ENCODE results near the gene DAPK2.

Gene DAPK2

DNA sequence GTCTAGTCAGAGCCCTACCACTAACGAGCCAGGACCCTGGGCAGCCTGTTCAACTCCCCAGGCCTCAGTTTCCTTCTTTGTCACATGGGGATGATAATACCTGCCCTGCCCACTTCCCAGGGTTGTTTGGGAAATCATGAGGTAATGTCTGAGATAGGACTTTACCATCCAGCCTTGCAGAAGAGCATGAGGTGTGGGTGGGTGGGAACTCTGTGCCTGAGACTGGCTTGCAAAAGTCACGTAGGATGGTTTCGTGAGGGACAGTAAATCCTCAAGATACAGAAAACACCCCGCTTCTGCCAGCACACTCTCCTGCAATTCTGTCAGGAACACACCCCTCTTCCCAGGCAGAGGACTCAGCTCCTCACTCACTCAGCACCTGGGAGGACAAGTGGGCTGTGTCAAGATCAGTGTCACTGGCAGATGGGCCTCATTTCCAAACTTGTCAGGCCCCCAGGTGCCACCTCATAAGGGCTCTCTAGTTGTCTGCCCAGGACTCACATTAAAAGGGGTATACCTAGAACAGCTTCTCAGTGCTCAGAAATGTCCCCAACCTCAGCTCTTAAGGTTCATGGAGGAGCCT lies 58.4 kb downstream of the DAPK2 start:
- Histone ChIP-seq H3K27me3 (ENCODE audit: control insufficient read depth in 2 of 2, insufficient read depth in 2 of 2, low read length in 2 of 2) (no peaks in the 10 kb centered on the region), H3K36me3 (ENCODE audit: control insufficient read depth in 2 of 2, insufficient read depth in 2 of 2, low read length in 2 of 2) (peaks cover 0 to 6% of the 10 kb centered on the region in 2 donors), H3K4me3 (ENCODE audit: low read length in 2 of 2) (no peak overlapping the region), H3K9me3 (ENCODE audit: control insufficient read depth in 2 of 2, low read length in 2 of 2) (no peaks in the 10 kb centered on the region), H3K27ac (ENCODE audit: low read depth in 2 of 2, low read length in 2 of 2) (peak overlapping the region in 1 of 2 donors; percentile 5), H3K4me1 (ENCODE audit: control insufficient read depth in 2 of 2, insufficient read depth in 2 of 2, low read length in 2 of 2) (peaks cover 13 to 14% of the 10 kb centered on the region in 2 donors), H3K9ac (ENCODE audit: low read depth in 1 of 2, low read length in 2 of 2) (no peak overlapping the region)

DNA sequence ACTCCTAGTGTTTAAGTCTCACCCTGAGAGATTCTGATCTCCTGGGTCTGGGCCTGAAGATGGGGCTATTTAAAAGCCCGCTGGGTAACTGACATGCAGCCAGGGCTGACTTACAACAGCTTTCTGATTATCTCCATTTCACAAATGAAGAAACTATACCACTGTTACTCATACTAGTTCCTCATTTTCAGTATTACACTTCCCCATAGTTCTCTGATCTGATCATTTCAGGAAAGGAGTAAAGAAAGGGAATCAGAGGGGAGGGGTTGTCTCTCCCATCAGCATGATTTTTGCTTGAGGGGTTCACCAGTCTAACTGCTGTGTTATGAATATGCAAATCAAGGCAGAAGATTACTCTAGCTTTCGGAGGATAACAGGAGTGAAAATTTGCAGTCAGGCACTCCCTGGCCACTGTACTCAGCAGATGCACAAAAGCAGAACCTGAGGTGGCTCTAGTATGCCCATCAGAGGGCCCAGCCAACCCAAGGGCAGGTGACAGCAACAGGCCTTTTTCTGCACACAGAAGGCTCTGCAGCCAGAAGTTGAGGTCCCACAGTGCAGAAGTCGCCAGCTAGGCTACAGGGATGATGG lies 59.4 kb downstream of the DAPK2 start:
- H3K27ac ChIP-seq (ENCODE audit: low read depth in 2 of 2, low read length in 2 of 2), result peak overlapping the region; percentile 17 to 64
- no peak overlapping the region for H3K9ac ChIP-seq (ENCODE audit: low read depth in 1 of 2, low read length in 2 of 2)
- H3K27me3 ChIP-seq (ENCODE audit: control insufficient read depth in 2 of 2, insufficient read depth in 2 of 2, low read length in 2 of 2), result no peaks in the 10 kb centered on the region
- H3K9me3 ChIP-seq (ENCODE audit: control insufficient read depth in 2 of 2, low read length in 2 of 2), result no peaks in the 10 kb centered on the region
- no peak overlapping the region for H3K4me3 ChIP-seq (ENCODE audit: low read length in 2 of 2)
- H3K36me3 ChIP-seq (ENCODE audit: control insufficient read depth in 2 of 2, insufficient read depth in 2 of 2, low read length in 2 of 2), result peaks cover under 1 to 6% of the 10 kb centered on the region in 2 donors
- H3K4me1 ChIP-seq (ENCODE audit: control insufficient read depth in 2 of 2, insufficient read depth in 2 of 2, low read length in 2 of 2), result peaks cover 6 to 8% of the 10 kb centered on the region in 2 donors

DNA sequence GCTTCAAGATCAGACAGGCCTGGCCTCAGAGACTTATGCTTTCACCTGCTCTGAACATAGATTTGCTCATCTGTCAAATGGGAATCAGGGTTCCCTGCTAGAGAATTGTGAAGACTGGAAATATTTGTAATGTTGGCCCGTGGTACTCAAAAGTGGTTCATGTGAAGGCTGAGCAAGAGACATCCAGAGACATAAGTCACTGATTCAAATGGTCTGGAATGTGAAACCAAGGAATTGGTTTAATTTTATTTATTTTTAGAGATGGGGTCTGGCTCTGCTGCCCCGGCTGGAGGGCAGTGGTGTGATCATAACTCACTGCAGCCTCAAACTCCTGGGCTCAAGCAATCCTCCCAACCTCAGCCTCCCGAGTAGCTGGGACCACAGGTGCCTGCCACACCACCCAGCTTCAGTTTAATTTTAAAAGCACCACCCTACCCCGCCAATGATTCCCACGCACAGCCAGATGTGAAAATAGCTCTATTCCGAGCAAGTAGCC lies 60.1 kb downstream of the DAPK2 start:
- no peaks in the 10 kb centered on the region for H3K27me3 ChIP-seq (ENCODE audit: control insufficient read depth in 2 of 2, insufficient read depth in 2 of 2, low read length in 2 of 2)
- no peaks in the 10 kb centered on the region for H3K9me3 ChIP-seq (ENCODE audit: control insufficient read depth in 2 of 2, low read length in 2 of 2)
- H3K9ac ChIP-seq (ENCODE audit: low read depth in 1 of 2, low read length in 2 of 2), result no peak overlapping the region
- peaks cover 5 to 6% of the 10 kb centered on the region in 2 donors for H3K36me3 ChIP-seq (ENCODE audit: control insufficient read depth in 2 of 2, insufficient read depth in 2 of 2, low read length in 2 of 2)
- H3K27ac ChIP-seq (ENCODE audit: low read depth in 2 of 2, low read length in 2 of 2), result peak overlapping the region; percentile 17 to 64
- peaks cover 6 to 7% of the 10 kb centered on the region in 2 donors for H3K4me1 ChIP-seq (ENCODE audit: control insufficient read depth in 2 of 2, insufficient read depth in 2 of 2, low read length in 2 of 2)
- H3K4me3 ChIP-seq (ENCODE audit: low read length in 2 of 2), result no peak overlapping the region

DNA sequence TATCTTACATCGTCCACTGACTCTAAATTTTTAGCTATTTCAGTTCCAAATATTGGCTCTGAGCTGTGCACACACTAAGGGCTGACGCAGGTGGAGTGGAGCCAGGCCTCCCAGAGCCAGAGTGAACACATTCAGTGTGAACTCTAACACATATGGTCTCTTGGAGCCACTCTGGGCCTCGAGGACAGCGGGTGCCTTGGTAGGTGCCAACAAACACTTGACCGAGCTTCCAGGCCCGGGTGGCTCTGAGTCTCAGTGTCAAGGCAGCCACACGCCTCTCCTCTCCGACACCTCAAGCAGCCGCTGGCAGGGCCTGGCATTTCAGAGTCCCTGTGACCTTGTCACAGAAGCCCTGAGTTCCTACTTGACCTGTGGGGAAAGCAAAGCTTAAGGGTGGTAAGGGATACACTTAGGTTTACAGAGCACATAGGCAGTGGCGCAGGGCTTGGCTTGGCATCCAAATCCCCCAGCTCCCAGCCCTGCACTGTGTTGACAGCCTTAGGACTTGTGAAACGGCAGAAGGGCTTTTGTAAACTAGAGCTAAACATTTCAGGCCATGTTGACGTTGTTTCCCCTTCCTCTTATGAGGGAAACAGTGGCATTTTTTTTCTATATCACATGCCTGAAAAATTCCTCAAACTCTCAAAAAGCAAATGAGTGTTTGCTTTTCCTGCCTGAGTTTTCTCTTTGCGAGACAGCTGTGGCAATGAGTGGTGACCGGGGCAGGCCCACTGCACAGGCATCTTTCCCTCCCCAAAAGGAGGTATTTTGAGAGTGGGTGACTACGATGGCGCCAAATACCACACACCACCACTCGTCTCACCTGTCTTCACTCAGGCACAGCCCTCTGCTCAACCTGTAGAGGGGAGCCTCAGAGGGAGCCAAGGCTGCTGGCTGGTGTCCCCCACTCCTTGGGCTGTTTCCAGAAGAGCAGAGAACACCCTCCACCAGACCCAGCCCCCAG lies 60.8 kb downstream of the DAPK2 start:
- H3K27me3 ChIP-seq (ENCODE audit: control insufficient read depth in 2 of 2, insufficient read depth in 2 of 2, low read length in 2 of 2), result no peaks in the 10 kb centered on the region
- peaks cover 0 to 5% of the 10 kb centered on the region in 2 donors for H3K4me1 ChIP-seq (ENCODE audit: control insufficient read depth in 2 of 2, insufficient read depth in 2 of 2, low read length in 2 of 2)
- H3K9me3 ChIP-seq (ENCODE audit: control insufficient read depth in 2 of 2, low read length in 2 of 2), result no peaks in the 10 kb centered on the region
- H3K36me3 ChIP-seq (ENCODE audit: control insufficient read depth in 2 of 2, insufficient read depth in 2 of 2, low read length in 2 of 2), result peaks cover 5 to 6% of the 10 kb centered on the region in 2 donors
- no peak overlapping the region for H3K4me3 ChIP-seq (ENCODE audit: low read length in 2 of 2)
- no peak overlapping the region for H3K9ac ChIP-seq (ENCODE audit: low read depth in 1 of 2, low read length in 2 of 2)
- peak overlapping the region in 1 of 2 donors; percentile 64 for H3K27ac ChIP-seq (ENCODE audit: low read depth in 2 of 2, low read length in 2 of 2)

DNA sequence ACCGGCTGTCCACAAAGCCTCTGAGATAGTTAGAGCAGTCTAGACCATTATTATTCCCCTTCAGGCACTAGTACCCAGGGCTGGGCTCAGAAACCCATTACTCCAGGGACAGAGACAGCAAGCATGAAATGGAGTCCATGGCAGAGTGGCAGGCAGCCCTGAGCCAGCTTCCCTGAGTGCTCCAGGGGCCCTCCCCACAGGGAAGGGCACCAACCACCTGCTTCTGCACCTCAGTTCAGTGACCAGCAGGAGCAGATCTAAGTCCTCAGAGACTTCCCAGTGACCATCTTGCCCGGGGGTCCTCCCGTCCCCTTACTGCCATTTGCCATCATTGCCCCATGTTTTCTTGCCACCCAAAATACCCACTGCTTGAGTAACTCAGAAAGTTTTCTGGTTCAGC lies 62.0 kb downstream of the DAPK2 start:
- H3K4me1 ChIP-seq (ENCODE audit: control insufficient read depth in 2 of 2, insufficient read depth in 2 of 2, low read length in 2 of 2), result peaks cover 1 to 5% of the 10 kb centered on the region in 2 donors
- H3K27ac ChIP-seq (ENCODE audit: low read depth in 2 of 2, low read length in 2 of 2), result no peak overlapping the region
- H3K27me3 ChIP-seq (ENCODE audit: control insufficient read depth in 2 of 2, insufficient read depth in 2 of 2, low read length in 2 of 2), result no peaks in the 10 kb centered on the region
- H3K4me3 ChIP-seq (ENCODE audit: low read length in 2 of 2), result no peak overlapping the region
- no peak overlapping the region for H3K9ac ChIP-seq (ENCODE audit: low read depth in 1 of 2, low read length in 2 of 2)
- H3K9me3 ChIP-seq (ENCODE audit: control insufficient read depth in 2 of 2, low read length in 2 of 2), result no peaks in the 10 kb centered on the region
- peaks cover 5 to 6% of the 10 kb centered on the region in 2 donors for H3K36me3 ChIP-seq (ENCODE audit: control insufficient read depth in 2 of 2, insufficient read depth in 2 of 2, low read length in 2 of 2)

DNA sequence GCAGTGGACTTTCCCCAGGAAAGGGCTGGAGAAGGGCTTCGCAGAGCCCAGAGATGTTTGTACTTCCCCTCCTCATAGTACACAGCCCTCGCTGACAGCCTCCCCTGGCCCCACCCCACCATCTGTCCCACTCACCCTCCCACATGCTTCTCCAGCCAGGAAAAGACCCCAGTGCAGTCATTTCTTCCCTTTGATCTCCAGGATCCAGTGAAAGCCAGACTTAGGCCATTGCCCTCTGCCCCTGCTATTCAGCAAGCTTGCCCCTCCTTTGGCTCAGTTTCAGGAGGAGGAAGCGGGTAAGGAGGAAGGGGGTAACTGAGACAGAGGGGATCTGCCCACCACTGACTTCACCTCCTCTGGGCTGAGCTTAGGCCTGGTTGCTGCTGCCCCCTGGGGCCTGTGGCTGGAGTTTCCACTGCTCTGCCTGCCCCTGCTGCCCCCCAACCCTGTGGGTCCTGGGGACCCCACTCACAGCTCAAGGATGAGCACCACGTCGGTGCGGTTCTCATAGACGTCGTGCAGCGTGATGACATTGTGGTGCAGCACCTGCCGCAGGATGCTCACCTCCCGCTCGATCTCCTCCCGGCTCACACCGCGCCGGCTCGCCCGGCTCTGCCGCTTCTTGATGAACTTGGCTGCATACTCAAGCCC lies 63.1 kb downstream of the DAPK2 start:
- no peaks in the 10 kb centered on the region for H3K9me3 ChIP-seq (ENCODE audit: control insufficient read depth in 2 of 2, low read length in 2 of 2)
- H3K36me3 ChIP-seq (ENCODE audit: control insufficient read depth in 2 of 2, insufficient read depth in 2 of 2, low read length in 2 of 2), result peaks cover 5 to 6% of the 10 kb centered on the region in 2 donors
- H3K4me3 ChIP-seq (ENCODE audit: low read length in 2 of 2), result no peak overlapping the region
- no peak overlapping the region for H3K9ac ChIP-seq (ENCODE audit: low read depth in 1 of 2, low read length in 2 of 2)
- H3K4me1 ChIP-seq (ENCODE audit: control insufficient read depth in 2 of 2, insufficient read depth in 2 of 2, low read length in 2 of 2), result peaks cover 11 to 16% of the 10 kb centered on the region in 2 donors
- H3K27ac ChIP-seq (ENCODE audit: low read depth in 2 of 2, low read length in 2 of 2), result no peak overlapping the region
- H3K27me3 ChIP-seq (ENCODE audit: control insufficient read depth in 2 of 2, insufficient read depth in 2 of 2, low read length in 2 of 2), result no peaks in the 10 kb centered on the region

DNA sequence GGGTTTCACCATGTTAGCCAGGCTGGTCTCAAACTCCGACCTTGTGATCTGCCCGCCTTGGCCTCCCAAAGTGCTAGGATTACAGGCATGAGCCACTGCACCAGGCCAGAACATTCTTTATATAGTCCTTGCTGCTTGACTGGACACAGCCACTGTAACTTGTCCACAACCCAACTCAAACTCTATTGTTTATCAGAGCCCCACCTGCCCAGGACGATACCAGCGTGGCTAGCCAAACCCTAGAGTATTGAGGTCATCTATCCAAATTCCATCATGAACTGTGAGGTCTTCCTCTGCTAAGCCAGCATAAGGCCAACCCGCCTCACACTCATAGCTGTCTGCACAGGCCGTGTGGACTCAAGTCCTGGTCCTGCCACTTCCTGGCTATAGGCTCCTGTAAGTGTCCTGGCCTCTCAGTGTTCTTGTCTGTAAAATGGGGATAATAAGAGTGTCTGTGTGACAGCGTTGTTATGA lies 63.9 kb downstream of the DAPK2 start:
- no peak overlapping the region for H3K27ac ChIP-seq (ENCODE audit: low read depth in 2 of 2, low read length in 2 of 2)
- H3K36me3 ChIP-seq (ENCODE audit: control insufficient read depth in 2 of 2, insufficient read depth in 2 of 2, low read length in 2 of 2), result peaks cover 5 to 6% of the 10 kb centered on the region in 2 donors
- no peak overlapping the region for H3K4me3 ChIP-seq (ENCODE audit: low read length in 2 of 2)
- no peaks in the 10 kb centered on the region for H3K27me3 ChIP-seq (ENCODE audit: control insufficient read depth in 2 of 2, insufficient read depth in 2 of 2, low read length in 2 of 2)
- no peaks in the 10 kb centered on the region for H3K9me3 ChIP-seq (ENCODE audit: control insufficient read depth in 2 of 2, low read length in 2 of 2)
- H3K9ac ChIP-seq (ENCODE audit: low read depth in 1 of 2, low read length in 2 of 2), result no peak overlapping the region
- peaks cover 13 to 15% of the 10 kb centered on the region in 2 donors for H3K4me1 ChIP-seq (ENCODE audit: control insufficient read depth in 2 of 2, insufficient read depth in 2 of 2, low read length in 2 of 2)

DNA sequence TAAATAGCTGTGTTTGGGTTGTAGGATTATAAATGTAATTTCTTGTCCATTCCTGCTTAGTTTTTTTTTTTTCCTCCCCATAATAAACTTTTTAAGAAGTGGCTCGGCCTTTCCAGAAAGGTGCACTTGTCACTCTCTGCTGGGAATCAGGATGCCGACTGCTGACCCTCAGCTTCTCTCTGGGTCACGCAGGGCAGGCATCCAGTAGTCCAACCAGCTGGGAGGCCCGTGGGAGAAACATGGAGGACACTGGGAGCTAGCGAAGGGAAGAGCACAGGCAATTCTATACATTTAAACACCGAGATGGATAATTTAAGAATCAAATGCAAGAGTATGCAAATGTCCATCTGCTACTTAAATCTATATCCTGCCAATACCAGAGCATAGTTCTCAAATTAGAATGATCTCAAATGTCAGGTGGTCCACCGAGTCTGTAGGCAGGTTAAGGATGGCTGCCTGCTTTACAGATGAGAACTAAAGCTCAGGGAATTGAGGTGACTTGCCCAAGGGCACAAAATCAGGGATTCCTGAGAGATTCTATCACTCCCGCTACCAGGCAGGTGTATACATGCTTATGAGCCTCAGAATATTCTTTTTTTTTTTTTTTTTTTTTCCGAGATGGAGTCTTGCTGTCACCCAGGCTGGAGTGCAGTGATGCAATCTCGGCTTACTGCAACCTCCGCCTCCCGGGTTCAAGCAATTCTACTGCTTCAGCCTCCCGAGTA lies 64.5 kb downstream of the DAPK2 start:
- peaks cover 16 to 19% of the 10 kb centered on the region in 2 donors for H3K4me1 ChIP-seq (ENCODE audit: control insufficient read depth in 2 of 2, insufficient read depth in 2 of 2, low read length in 2 of 2)
- H3K27ac ChIP-seq (ENCODE audit: low read depth in 2 of 2, low read length in 2 of 2), result no peak overlapping the region
- no peaks in the 10 kb centered on the region for H3K27me3 ChIP-seq (ENCODE audit: control insufficient read depth in 2 of 2, insufficient read depth in 2 of 2, low read length in 2 of 2)
- H3K36me3 ChIP-seq (ENCODE audit: control insufficient read depth in 2 of 2, insufficient read depth in 2 of 2, low read length in 2 of 2), result peaks cover 5 to 6% of the 10 kb centered on the region in 2 donors
- no peak overlapping the region for H3K4me3 ChIP-seq (ENCODE audit: low read length in 2 of 2)
- H3K9ac ChIP-seq (ENCODE audit: low read depth in 1 of 2, low read length in 2 of 2), result no peak overlapping the region
- H3K9me3 ChIP-seq (ENCODE audit: control insufficient read depth in 2 of 2, low read length in 2 of 2), result no peaks in the 10 kb centered on the region

DNA sequence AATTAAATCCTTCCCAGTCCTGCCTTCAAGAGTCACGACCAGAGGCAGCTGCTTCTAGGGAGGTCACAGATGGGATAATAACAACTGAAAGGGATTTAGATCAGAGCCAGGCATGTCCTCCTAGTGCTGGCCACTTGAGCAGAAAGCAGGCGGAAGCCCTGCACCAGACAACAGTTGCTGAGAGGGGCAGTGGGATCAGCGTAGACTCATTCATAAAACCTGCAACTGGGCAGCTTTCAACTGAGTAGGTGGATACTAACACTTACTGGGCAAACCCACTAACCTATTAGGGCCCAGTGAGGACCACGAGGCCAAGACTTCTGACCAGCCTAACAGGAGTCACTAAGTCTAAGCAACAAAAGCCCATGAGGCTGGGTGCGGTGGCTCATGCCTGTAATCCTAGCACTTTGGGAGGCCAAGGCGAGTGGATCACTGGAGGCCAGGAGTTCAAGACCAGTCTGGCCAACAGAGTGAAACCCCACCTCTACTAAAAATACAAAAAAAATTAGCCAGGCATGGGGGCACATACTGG lies 67.0 kb downstream of the DAPK2 start:
- H3K9me3 ChIP-seq (ENCODE audit: control insufficient read depth in 2 of 2, low read length in 2 of 2), result no peaks in the 10 kb centered on the region
- H3K27ac ChIP-seq (ENCODE audit: low read depth in 2 of 2, low read length in 2 of 2), result peak overlapping the region in 1 of 2 donors; percentile 27
- H3K9ac ChIP-seq (ENCODE audit: low read depth in 1 of 2, low read length in 2 of 2), result no peak overlapping the region
- H3K4me3 ChIP-seq (ENCODE audit: low read length in 2 of 2), result no peak overlapping the region
- no peaks in the 10 kb centered on the region for H3K27me3 ChIP-seq (ENCODE audit: control insufficient read depth in 2 of 2, insufficient read depth in 2 of 2, low read length in 2 of 2)
- H3K36me3 ChIP-seq (ENCODE audit: control insufficient read depth in 2 of 2, insufficient read depth in 2 of 2, low read length in 2 of 2), result peaks cover 3 to 5% of the 10 kb centered on the region in 2 donors
- H3K4me1 ChIP-seq (ENCODE audit: control insufficient read depth in 2 of 2, insufficient read depth in 2 of 2, low read length in 2 of 2), result peaks cover 16 to 19% of the 10 kb centered on the region in 2 donors

Measured in mucosa of rectum (tissue), 2 donors.